Measurements from ENCODE around the gene EML4.

- no peak for TF ChIP-seq CTCF (IDR thresholded peaks at IDR 0.05 in 4 of 5, conservative IDR thresholded peaks at IDR 0.05 in 1 of 5)
- no peak for TF ChIP-seq POLR2A (IDR thresholded peaks at IDR 0.05)
These were observed 138.0 kb downstream of the EML4 start for GRCh38 chr2:42307180-42307579.

All from gastrocnemius medialis (tissue), 4 donors.